SK-N-SH (cell line): ENCODE data around the gene HACD1. TPM values are rescaled to one million over a fixed set of nuclear protein-coding genes. Genes with fewer than 3 reads are reported as not detected.

Source experiments
- CTCF ChIA-PET: fragments of 300-600, 350-600 bp; formaldehyde crosslinking; extraction: SDS; loops from one replicate; lab custom pipeline; 2021; lab: Yijun Ruan, JAX
- POLR2A ChIA-PET: fragments of 350-600 bp; sonication (Branson Sonifier 250); formaldehyde crosslinking; extraction: SDS; loops from one replicate; lab custom pipeline; 2020; ENCODE audit warnings: antibody characterized with exemption, inconsistent platforms; lab: Yijun Ruan, JAX
- DNase-seq: peaks from one replicate; pipeline ENCODE4 v3.0.0; 2012
- H2AFZ ChIP-seq: fragments of 200-600 bp; sonication (generic); 2 replicates; pipeline ENCODE4 v1.8.1; 2016; ENCODE audit warnings: antibody characterized with exemption, mild to moderate bottlenecking, low read depth
- H3F3A ChIP-seq: fragments of 200-600 bp; sonication (generic); replicated peaks from 2 replicates; pipeline ENCODE3; 2016; ENCODE audit warnings: antibody characterized with exemption, mild to moderate bottlenecking; ENCODE audit not compliant: insufficient read depth
- H3K27ac ChIP-seq, 2 experiments: fragments of 200-500 bp in 1 of 2; fragments of 200-600 bp in 1 of 2; sonication (Bioruptor generic) in 1 of 2; sonication (generic), shearing (Covaris generic) in 1 of 2; 2 replicates each; pipeline versions ENCODE4 v1.5.1 to v1.6.1; 2014 to 2016; ENCODE audit warnings: low read depth in 2 of 2, inconsistent platforms in 1 of 2, low read length in 1 of 2, mild to moderate bottlenecking in 1 of 2, mixed read lengths in 1 of 2
- H3K27me3 ChIP-seq: fragments of 200-600 bp; sonication (generic), shearing (Covaris generic); 2 replicates; pipeline ENCODE4 v1.6.1; 2016; ENCODE audit warnings: mixed run types; ENCODE audit not compliant: insufficient read depth
- H3K36me3 ChIP-seq, 2 experiments: fragments of 200-500 bp in 1 of 2; fragments of 200-600 bp in 1 of 2; sonication (Bioruptor generic) in 1 of 2; sonication (generic) in 1 of 2; replicated peaks in 1 of 2; 2 replicates each; pipeline versions ENCODE3 to v1.5.1; 2014 to 2016; ENCODE audit warnings: low read length in 1 of 2, mild to moderate bottlenecking in 1 of 2; ENCODE audit not compliant: insufficient read depth in 2 of 2, control insufficient read depth in 1 of 2
- H3K4me1 ChIP-seq, 2 experiments: fragments of 200-500 bp in 1 of 2; fragments of 200-600 bp in 1 of 2; sonication (Bioruptor generic) in 1 of 2; sonication (generic), shearing (Covaris generic) in 1 of 2; 2 replicates each; pipeline versions ENCODE4 v1.5.1 to v1.6.1; 2014 to 2016; ENCODE audit warnings: low read depth in 1 of 2, low read length in 1 of 2, mixed run types in 1 of 2; ENCODE audit not compliant: insufficient read depth in 2 of 2, control insufficient read depth in 1 of 2
- H3K4me2 ChIP-seq: fragments of 200-600 bp; sonication (generic), shearing (Covaris generic); 2 replicates; pipeline ENCODE4 v1.6.1; 2017; ENCODE audit warnings: mixed run types
- H3K4me3 ChIP-seq, 2 experiments: fragments of 200-500 bp in 1 of 2; fragments of 200-600 bp in 1 of 2; sonication (Bioruptor generic) in 1 of 2; sonication (generic), shearing (Covaris generic) in 1 of 2; 2 replicates each; pipeline versions ENCODE4 v1.5.1 to v1.8.1; 2014 to 2016; ENCODE audit warnings: low read depth in 2 of 2, inconsistent platforms in 1 of 2, low read length in 1 of 2, mild to moderate bottlenecking in 1 of 2, mixed read lengths in 1 of 2, moderate library complexity in 1 of 2
- H3K79me2 ChIP-seq: fragments of 200-600 bp; sonication (generic); 2 replicates; pipeline ENCODE4 v1.8.1; 2017; ENCODE audit warnings: mild to moderate bottlenecking; ENCODE audit not compliant: insufficient read depth
- H3K9ac ChIP-seq: fragments of 200-600 bp; sonication (generic); 2 replicates; pipeline ENCODE4 v1.6.1; 2017; ENCODE audit warnings: mixed run types
- H3K9me2 ChIP-seq: fragments of 200-600 bp; sonication (generic); 2 replicates; pipeline ENCODE4 v1.6.1; 2017; ENCODE audit warnings: mixed run types
- H3K9me3 ChIP-seq: fragments of 200-600 bp; sonication (generic); 2 replicates; pipeline ENCODE4 v1.6.1; 2017; ENCODE audit warnings: mixed run types, mild to moderate bottlenecking, moderate library complexity
- H4K20me1 ChIP-seq: fragments of 200-600 bp; sonication (generic); 2 replicates; pipeline ENCODE4 v1.6.1; 2017; ENCODE audit warnings: mild to moderate bottlenecking, mixed run types; ENCODE audit not compliant: insufficient read depth
- EP300 ChIP-seq, 2 experiments: IDR thresholded peaks; 2 replicates each; pipeline versions ENCODE4 v1.4.0 to v1.6.1; 2012; ENCODE audit warnings: borderline replicate concordance in 1 of 2, low read depth in 1 of 2, low read length in 1 of 2
- FOSL2 ChIP-seq: IDR thresholded peaks from 2 replicates; pipeline ENCODE4 v1.4.0; 2012; ENCODE audit warnings: low read depth, mild to moderate bottlenecking, moderate library complexity, borderline replicate concordance
- GABPA ChIP-seq: IDR thresholded peaks from 2 replicates; pipeline ENCODE4 v1.4.0; 2012; ENCODE audit warnings: low read depth, mild to moderate bottlenecking
- JUND ChIP-seq: IDR thresholded peaks from 2 replicates; pipeline ENCODE4 v1.4.0; 2012
- MXI1 ChIP-seq: IDR thresholded peaks from 2 replicates; pipeline ENCODE4 v1.6.1; 2012; ENCODE audit warnings: mild to moderate bottlenecking, low read depth, low read length, improper control_type of control experiment
- NFIC ChIP-seq: IDR thresholded peaks from 2 replicates; pipeline ENCODE4 v1.4.0; 2012; ENCODE audit warnings: borderline replicate concordance
- NRF1 ChIP-seq: IDR thresholded peaks from 2 replicates; pipeline ENCODE4 v1.6.1; 2012; ENCODE audit warnings: low read depth, mild to moderate bottlenecking, low read length
- POLR2AphosphoS5 ChIP-seq: IDR thresholded peaks from 2 replicates; pipeline ENCODE4 v1.6.1; 2012; ENCODE audit warnings: low read depth, low read length
- RFX5 ChIP-seq: IDR thresholded peaks from 2 replicates; pipeline ENCODE4 v1.6.1; 2012; ENCODE audit warnings: mild to moderate bottlenecking, improper control_type of control experiment, low read length
- SMC3 ChIP-seq: IDR thresholded peaks from 2 replicates; pipeline ENCODE4 v1.6.1; 2012; ENCODE audit warnings: low read depth, low read length, improper control_type of control experiment
- TAF1 ChIP-seq: IDR thresholded peaks from 2 replicates; pipeline ENCODE4 v1.6.1; 2012; ENCODE audit warnings: low read depth, mild to moderate bottlenecking, low read length, moderate library complexity, borderline replicate concordance
- TCF12 ChIP-seq: IDR thresholded peaks from 2 replicates; pipeline ENCODE4 v1.4.0; 2012
- TEAD4 ChIP-seq: IDR thresholded peaks from 2 replicates; pipeline ENCODE4 v1.4.0; 2012; ENCODE audit warnings: mild to moderate bottlenecking, borderline replicate concordance; ENCODE audit not compliant: insufficient read depth
- YY1 ChIP-seq: IDR thresholded peaks from 2 replicates; pipeline ENCODE4 v1.4.0; 2012; ENCODE audit warnings: low read depth, mild to moderate bottlenecking
- WGBS: methylation state at CpG from one replicate; pipeline ENCODE4 v1.1.6; 2017; ENCODE audit warnings: low lambda C conversion rate; 5-methylcytosine and 5-hydroxymethylcytosine counted together
- polyA plus RNA-seq, 3 experiments: library from polyadenylated mRNA; depleted of rRNA; stranded (reverse); fragments of >200 nt; gene quantifications; 2 replicates each; pipeline ENCODE4 v1.2.3, GENCODE V29; 2012
- TF ChIP-seq, protein P1 (sequence below): IDR thresholded peaks from 2 replicates; pipeline ENCODE4 v1.6.1; 2012; ENCODE audit warnings: mild to moderate bottlenecking, low read depth, low read length, moderate library complexity
- TF ChIP-seq, protein P2 (sequence below): IDR thresholded peaks from 2 replicates; pipeline ENCODE4 v1.4.0; 2012; ENCODE audit warnings: low read depth
- TF ChIP-seq, protein P3 (sequence below): fragments of 150-350 bp; IDR thresholded peaks from 2 replicates; pipeline ENCODE4 v1.6.1; 2016; ENCODE audit warnings: mild to moderate bottlenecking, low read depth, low read length
- TF ChIP-seq, protein P4 (sequence below): IDR thresholded peaks from 2 replicates; pipeline ENCODE4; 2012

HACD1 gene
- polyA plus RNA-seq, 1 of the 3 experiments (the other 2 are of a cell fraction) = 23.9 TPM

DNA sequence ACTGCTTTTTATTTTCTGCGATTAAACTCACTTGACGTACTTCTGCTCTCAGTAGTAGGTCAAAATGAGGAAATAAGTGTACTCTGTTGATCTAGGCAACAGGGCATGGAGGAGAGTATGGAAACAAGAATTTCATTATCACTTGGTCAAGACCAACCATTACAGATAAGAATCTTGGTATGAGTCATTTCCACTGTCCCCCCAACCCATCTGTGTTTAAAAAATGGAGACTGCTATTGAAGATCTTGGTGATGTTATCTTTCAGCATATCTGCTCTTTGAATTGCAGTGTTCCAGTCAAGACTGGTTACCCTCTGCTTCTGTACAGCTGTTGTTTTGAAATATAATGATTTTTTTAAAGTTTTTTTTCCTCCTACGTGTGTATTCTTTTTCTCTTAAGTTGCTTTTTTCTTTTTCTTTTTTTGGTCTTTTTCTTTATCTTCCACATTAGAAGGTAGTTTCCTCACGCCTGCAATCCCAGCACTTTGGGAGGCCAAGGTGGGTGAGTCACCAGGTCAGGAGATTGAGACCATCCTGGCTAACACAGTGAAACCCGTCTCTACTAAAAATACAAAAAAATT is 38.5 kb upstream of the HACD1 start:
- peak overlapping the region; percentile 32 for H3K4me2 ChIP-seq
- peaks cover 8% of the 10 kb centered on the region for H3K9me3 ChIP-seq
- no peak overlapping the region for H2AFZ ChIP-seq
- no peaks in the 10 kb centered on the region for H3K27me3 ChIP-seq
- H3K9me2 ChIP-seq = no peaks in the 10 kb centered on the region
- CTCF ChIA-PET = no interaction called here
- no peak overlapping the region for H3K4me3 ChIP-seq
- peaks cover 99% of the 10 kb centered on the region for H3K79me2 ChIP-seq
- POLR2A ChIA-PET = no interaction called here
- WGBS = 46% methylated on average over 5 of the region's 5 CpGs
- peaks cover 0 to 17% of the 10 kb centered on the region in 2 experiments; a peak in 3 of 4 replicates for H3K4me1 ChIP-seq
- peak overlapping the region in 1 of 2 experiments; percentile 68; a peak in 2 of 4 replicates for H3K27ac ChIP-seq
- DNase-seq = no peak
- peaks cover 41% of the 10 kb centered on the region for H3F3A ChIP-seq
- TF ChIP-seq NRF1 (no peak), GABPA (no peak), SMC3 (no peak), RFX5 (no peak), JUND (peak; percentile 86), YY1 (no peak), MXI1 (no peak), EP300 (IDR thresholded peaks at IDR 0.05; ENCODE audit: borderline replicate concordance in 1 of 2, low read depth in 1 of 2, low read length in 1 of 2) (peak in 1 of 2 experiments; percentile 70; a peak in 2 of 4 replicates), POLR2AphosphoS5 (0 out of 2 replicates have a peak, but pooled peaks have one; percentile 12), TAF1 (no peak), FOSL2 (peak; percentile 75), NFIC (no peak; the same call in 1 of the 2 replicates), TEAD4 (peak; percentile 51), TCF12 (peak; percentile 88)
- TF ChIP-seq, protein P1, sequence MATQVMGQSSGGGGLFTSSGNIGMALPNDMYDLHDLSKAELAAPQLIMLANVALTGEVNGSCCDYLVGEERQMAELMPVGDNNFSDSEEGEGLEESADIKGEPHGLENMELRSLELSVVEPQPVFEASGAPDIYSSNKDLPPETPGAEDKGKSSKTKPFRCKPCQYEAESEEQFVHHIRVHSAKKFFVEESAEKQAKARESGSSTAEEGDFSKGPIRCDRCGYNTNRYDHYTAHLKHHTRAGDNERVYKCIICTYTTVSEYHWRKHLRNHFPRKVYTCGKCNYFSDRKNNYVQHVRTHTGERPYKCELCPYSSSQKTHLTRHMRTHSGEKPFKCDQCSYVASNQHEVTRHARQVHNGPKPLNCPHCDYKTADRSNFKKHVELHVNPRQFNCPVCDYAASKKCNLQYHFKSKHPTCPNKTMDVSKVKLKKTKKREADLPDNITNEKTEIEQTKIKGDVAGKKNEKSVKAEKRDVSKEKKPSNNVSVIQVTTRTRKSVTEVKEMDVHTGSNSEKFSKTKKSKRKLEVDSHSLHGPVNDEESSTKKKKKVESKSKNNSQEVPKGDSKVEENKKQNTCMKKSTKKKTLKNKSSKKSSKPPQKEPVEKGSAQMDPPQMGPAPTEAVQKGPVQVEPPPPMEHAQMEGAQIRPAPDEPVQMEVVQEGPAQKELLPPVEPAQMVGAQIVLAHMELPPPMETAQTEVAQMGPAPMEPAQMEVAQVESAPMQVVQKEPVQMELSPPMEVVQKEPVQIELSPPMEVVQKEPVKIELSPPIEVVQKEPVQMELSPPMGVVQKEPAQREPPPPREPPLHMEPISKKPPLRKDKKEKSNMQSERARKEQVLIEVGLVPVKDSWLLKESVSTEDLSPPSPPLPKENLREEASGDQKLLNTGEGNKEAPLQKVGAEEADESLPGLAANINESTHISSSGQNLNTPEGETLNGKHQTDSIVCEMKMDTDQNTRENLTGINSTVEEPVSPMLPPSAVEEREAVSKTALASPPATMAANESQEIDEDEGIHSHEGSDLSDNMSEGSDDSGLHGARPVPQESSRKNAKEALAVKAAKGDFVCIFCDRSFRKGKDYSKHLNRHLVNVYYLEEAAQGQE = no peak
- TF ChIP-seq, protein P2, sequence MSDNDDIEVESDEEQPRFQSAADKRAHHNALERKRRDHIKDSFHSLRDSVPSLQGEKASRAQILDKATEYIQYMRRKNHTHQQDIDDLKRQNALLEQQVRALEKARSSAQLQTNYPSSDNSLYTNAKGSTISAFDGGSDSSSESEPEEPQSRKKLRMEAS = no peak; the same call in 1 of the 2 replicates
- TF ChIP-seq, protein P3, sequence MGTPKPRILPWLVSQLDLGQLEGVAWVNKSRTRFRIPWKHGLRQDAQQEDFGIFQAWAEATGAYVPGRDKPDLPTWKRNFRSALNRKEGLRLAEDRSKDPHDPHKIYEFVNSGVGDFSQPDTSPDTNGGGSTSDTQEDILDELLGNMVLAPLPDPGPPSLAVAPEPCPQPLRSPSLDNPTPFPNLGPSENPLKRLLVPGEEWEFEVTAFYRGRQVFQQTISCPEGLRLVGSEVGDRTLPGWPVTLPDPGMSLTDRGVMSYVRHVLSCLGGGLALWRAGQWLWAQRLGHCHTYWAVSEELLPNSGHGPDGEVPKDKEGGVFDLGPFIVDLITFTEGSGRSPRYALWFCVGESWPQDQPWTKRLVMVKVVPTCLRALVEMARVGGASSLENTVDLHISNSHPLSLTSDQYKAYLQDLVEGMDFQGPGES = no peak
- TF ChIP-seq, protein P4, sequence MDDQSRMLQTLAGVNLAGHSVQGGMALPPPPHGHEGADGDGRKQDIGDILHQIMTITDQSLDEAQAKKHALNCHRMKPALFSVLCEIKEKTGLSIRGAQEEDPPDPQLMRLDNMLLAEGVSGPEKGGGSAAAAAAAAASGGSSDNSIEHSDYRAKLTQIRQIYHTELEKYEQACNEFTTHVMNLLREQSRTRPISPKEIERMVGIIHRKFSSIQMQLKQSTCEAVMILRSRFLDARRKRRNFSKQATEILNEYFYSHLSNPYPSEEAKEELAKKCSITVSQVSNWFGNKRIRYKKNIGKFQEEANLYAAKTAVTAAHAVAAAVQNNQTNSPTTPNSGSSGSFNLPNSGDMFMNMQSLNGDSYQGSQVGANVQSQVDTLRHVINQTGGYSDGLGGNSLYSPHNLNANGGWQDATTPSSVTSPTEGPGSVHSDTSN = peak; percentile 66
- H4K20me1 ChIP-seq = no peaks in the 10 kb centered on the region; the same call in 1 of the 2 replicates
- no peak overlapping the region; the same call in 1 of the 2 replicates for H3K9ac ChIP-seq
- H3K36me3 ChIP-seq = peaks cover 0 to 13% of the 10 kb centered on the region in 2 experiments
